ENCODE measurements around the gene ANAPC10.
A peak's percentile ranks its signal among the peaks of the same experiment; 100 is the strongest.

Gene ANAPC10

DNA sequence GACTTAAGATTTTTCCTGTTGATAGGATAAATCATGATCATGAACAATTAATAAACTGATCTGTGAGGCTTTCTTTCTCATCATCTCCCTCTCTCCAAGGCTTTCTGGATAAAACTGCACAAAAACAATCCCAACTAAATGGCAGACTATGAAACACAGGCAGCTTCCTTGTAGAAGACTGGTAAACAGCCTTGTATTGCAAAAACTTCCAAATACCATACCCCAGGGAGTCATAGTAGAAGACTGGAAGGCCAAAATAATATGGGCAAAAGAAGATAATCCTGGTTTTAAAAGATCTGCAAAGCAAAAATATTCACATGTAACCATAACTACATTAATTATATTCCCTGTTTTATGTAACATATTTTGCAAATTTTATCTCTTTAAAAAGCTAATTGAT lies 113.0 kb downstream of the ANAPC10 start:
- Histone ChIP-seq H3K27ac (no peak overlapping the region), H3K4me3 (no peak overlapping the region), H3K36me3 (no peaks in the 10 kb centered on the region), H3K9me3 (peaks cover 0 to 16% (median 6%) of the 10 kb centered on the region in 3 donors), H3K4me1 (no peaks in the 10 kb centered on the region), H3K27me3 (no peaks in the 10 kb centered on the region)
- intact Hi-C loops (cut with DNase I; ENCODE audit: low total_unique reads) = no loop called here
- TF ChIP-seq, protein P1, sequence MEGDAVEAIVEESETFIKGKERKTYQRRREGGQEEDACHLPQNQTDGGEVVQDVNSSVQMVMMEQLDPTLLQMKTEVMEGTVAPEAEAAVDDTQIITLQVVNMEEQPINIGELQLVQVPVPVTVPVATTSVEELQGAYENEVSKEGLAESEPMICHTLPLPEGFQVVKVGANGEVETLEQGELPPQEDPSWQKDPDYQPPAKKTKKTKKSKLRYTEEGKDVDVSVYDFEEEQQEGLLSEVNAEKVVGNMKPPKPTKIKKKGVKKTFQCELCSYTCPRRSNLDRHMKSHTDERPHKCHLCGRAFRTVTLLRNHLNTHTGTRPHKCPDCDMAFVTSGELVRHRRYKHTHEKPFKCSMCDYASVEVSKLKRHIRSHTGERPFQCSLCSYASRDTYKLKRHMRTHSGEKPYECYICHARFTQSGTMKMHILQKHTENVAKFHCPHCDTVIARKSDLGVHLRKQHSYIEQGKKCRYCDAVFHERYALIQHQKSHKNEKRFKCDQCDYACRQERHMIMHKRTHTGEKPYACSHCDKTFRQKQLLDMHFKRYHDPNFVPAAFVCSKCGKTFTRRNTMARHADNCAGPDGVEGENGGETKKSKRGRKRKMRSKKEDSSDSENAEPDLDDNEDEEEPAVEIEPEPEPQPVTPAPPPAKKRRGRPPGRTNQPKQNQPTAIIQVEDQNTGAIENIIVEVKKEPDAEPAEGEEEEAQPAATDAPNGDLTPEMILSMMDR (IDR thresholded peaks at IDR 0.05) = no peak
- DNase-seq = no peak

DNA sequence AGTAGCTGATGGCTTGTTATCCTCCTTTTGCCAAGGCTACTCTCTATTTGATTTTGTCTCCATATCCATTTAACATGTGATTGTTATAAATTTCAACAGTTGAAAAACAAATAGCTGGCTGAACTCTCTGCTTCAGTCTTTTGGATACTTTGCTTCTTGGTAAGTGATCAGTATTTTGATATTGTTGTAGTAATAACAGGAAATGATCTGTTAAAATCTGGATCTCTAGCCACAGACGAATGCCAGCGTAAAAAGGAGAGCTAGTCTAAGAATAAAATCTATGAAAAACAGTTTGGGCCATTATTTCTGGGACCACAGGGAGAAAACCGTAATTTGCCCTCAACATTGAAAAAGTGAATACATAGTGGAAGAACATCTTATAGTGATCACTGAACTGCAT lies 113.8 kb downstream of the ANAPC10 start:
- H3K4me3 ChIP-seq = no peak overlapping the region

DNA sequence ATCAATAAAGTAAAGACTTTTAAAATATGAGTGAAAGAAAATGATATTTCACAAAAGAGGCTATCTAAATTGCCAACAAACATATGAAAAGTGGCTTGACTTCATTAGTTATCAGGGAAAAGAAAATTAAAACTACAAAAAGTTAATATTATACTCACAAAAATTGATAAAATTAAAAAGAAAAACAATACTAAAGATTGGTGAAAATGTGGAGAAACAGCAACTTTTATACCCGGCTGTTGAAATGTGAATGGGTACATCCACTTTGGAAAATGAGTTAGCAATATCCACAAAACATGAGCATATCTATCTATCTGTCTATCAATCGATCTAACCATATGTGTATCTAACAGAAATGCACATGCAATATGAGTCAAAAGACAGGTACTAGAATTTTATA lies 122.3 kb downstream of the ANAPC10 start:
- DNase-seq = no peak
- H3K27ac ChIP-seq = no peak overlapping the region
- intact Hi-C loops (cut with DNase I; ENCODE audit: low total_unique reads) = no loop called here
- no peaks in the 10 kb centered on the region for H3K4me1 ChIP-seq
- H3K27me3 ChIP-seq = no peaks in the 10 kb centered on the region
- TF ChIP-seq, protein P1 (IDR thresholded peaks at IDR 0.05) = no peak
- H3K4me3 ChIP-seq = no peak overlapping the region
- peaks cover 0 to 14% (median 9%) of the 10 kb centered on the region in 3 donors for H3K9me3 ChIP-seq
- no peaks in the 10 kb centered on the region for H3K36me3 ChIP-seq

More for the DNA sequence above, 113.8 kb downstream of the ANAPC10 start:
- peaks cover 0 to 21% (median 9%) of the 10 kb centered on the region in 3 donors for H3K9me3 ChIP-seq
- H3K27me3 ChIP-seq = no peaks in the 10 kb centered on the region
- no peak for DNase-seq
- no peaks in the 10 kb centered on the region for H3K36me3 ChIP-seq
- peak overlapping the region in 1 of 2 donors; percentile 0 for H3K27ac ChIP-seq
- no peaks in the 10 kb centered on the region for H3K4me1 ChIP-seq
- TF ChIP-seq, protein P1 (IDR thresholded peaks at IDR 0.05) = no peak
- intact Hi-C loops (cut with DNase I; ENCODE audit: low total_unique reads) = no loop called here

DNA sequence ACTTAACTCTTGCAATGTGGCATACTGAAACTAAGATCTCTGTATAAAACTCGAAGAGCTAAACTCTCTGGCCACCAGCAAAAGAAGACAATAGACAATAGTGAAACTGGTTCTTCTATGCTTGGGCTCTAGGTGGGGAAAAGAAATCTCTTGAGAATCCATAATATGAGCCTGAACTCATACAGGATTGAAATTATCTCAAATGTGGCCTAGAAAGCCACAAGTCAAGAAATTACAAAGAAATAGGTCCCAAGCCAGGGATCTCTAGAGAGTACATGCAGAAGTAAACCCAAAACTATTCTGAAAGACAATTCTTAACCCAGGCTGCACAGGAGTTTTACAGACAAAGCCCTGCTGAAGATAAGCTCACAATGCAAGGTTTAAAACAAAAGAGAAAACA lies 127.4 kb downstream of the ANAPC10 start:
- TF ChIP-seq, protein P1 (IDR thresholded peaks at IDR 0.05) = no peak
- no peak for DNase-seq
- intact Hi-C loops (cut with DNase I; ENCODE audit: low total_unique reads) = no loop called here
- Histone ChIP-seq H3K36me3 (no peaks in the 10 kb centered on the region), H3K27me3 (no peaks in the 10 kb centered on the region), H3K27ac (no peak overlapping the region), H3K4me1 (peaks cover 0 to 13% (median 6%) of the 10 kb centered on the region in 4 donors), H3K9me3 (peaks cover 0 to 4% (median 0%) of the 10 kb centered on the region in 3 donors), H3K4me3 (no peak overlapping the region)

DNA sequence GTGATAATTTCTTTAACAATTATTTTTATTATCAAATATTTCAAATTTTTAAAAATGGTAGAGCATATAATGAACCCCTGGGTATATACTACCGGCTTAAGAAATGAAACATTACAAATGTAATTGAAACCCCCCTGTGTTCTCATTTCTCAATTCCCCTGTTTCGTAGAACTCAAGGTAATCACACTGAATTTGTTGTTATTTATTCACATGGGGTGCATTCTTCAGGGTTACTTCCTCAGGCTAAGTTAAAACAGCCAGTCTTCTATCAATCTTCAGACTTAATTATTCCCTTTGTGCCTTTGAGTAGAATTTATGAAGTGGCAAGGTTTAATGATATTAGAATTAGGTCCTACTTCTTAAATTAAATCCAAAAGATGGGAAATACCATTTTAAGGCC lies 128.2 kb downstream of the ANAPC10 start:
- Histone ChIP-seq H3K27ac (no peak overlapping the region), H3K4me3 (no peak overlapping the region), H3K36me3 (no peaks in the 10 kb centered on the region), H3K27me3 (no peaks in the 10 kb centered on the region), H3K9me3 (peaks cover 0 to 4% (median 0%) of the 10 kb centered on the region in 3 donors), H3K4me1 (peaks cover 0 to 13% (median 6%) of the 10 kb centered on the region in 4 donors)
- intact Hi-C loops (cut with DNase I; ENCODE audit: low total_unique reads) = no loop called here
- TF ChIP-seq, protein P1 (IDR thresholded peaks at IDR 0.05) = no peak
- DNase-seq = no peak

DNA sequence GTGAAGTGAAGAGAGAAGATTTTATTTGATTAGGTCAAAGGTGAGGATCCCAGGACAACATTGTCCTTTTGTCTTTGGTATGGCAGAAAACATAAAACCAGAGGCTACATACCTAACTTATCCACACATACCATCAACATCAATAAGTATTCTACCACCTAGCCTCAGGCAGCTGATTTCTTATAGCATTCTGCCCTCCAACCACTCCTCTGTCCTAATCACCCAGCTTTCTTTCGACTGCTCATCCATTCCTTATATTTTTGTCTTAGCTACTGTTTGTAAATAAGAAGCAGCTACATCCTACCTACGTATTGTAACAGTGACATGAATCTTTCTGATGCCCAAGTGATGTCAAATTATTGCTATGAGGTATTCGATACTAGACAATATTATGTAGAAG lies 129.4 kb downstream of the ANAPC10 start:
- Histone ChIP-seq H3K36me3 (no peaks in the 10 kb centered on the region), H3K9me3 (no peaks in the 10 kb centered on the region), H3K4me3 (no peak overlapping the region), H3K4me1 (peaks cover 0 to 13% (median 6%) of the 10 kb centered on the region in 4 donors), H3K27me3 (no peaks in the 10 kb centered on the region), H3K27ac (no peak overlapping the region)
- no peak for DNase-seq
- TF ChIP-seq, protein P1 (IDR thresholded peaks at IDR 0.05) = no peak
- intact Hi-C loops (cut with DNase I; ENCODE audit: low total_unique reads) = no loop called here
